Liver (tissue), 9 donors: ENCODE results near the gene EOLA2. TPM values are rescaled to one million over a fixed set of nuclear protein-coding genes. Genes with fewer than 3 reads are reported as not detected.

Source experiments
- DNase-seq: peaks from one replicate; pipeline ENCODE4 v3.0.0-alpha.2; 2017; ENCODE audit warnings: low spot score
- H3K27ac ChIP-seq, 2 donors: one replicate each; pipeline ENCODE4 v1.7.0; 2013; ENCODE audit warnings: inconsistent platforms in 2 of 2, low read length in 2 of 2, control low read depth in 1 of 2, low read depth in 1 of 2, mild to moderate bottlenecking in 1 of 2
- H3K27me3 ChIP-seq, 4 donors: one replicate each; pipeline versions ENCODE4 v1.6.1 to v1.7.0; 2013; ENCODE audit warnings: low read length in 3 of 4, inconsistent platforms in 1 of 4, mild to moderate bottlenecking in 1 of 4, moderate library complexity in 1 of 4; ENCODE audit not compliant: control insufficient read depth in 4 of 4, insufficient read depth in 4 of 4
- H3K36me3 ChIP-seq, 4 donors: one replicate each; pipeline versions ENCODE4 v1.6.1 to v1.7.0; 2013; ENCODE audit warnings: low read length in 3 of 4, mild to moderate bottlenecking in 3 of 4, low read depth in 1 of 4, moderate library complexity in 1 of 4; ENCODE audit not compliant: control insufficient read depth in 4 of 4, insufficient read depth in 3 of 4
- H3K4me1 ChIP-seq, 4 donors: one replicate each; pipeline versions ENCODE4 v1.6.1 to v1.7.0; 2013; ENCODE audit warnings: low read length in 3 of 4, mild to moderate bottlenecking in 3 of 4, moderate library complexity in 1 of 4; ENCODE audit not compliant: control insufficient read depth in 4 of 4, insufficient read depth in 4 of 4
- H3K4me3 ChIP-seq, 3 donors: one replicate each; pipeline versions ENCODE4 v1.6.1 to v1.7.0; 2013; ENCODE audit warnings: low read length in 3 of 3, control low read depth in 1 of 3, low read depth in 1 of 3, mild to moderate bottlenecking in 1 of 3
- H3K9ac ChIP-seq, 2 donors: one replicate each; pipeline ENCODE4 v1.7.0; 2013; ENCODE audit warnings: low read length in 2 of 2, mild to moderate bottlenecking in 2 of 2, moderate library complexity in 2 of 2, control low read depth in 1 of 2, low read depth in 1 of 2
- H3K9me3 ChIP-seq, 4 donors: one replicate each; pipeline versions ENCODE4 v1.6.1 to v1.7.0; 2013; ENCODE audit warnings: low read length in 3 of 4; ENCODE audit not compliant: control insufficient read depth in 4 of 4
- ATF3 ChIP-seq: IDR thresholded peaks from 2 replicates; pipeline ENCODE4 v1.6.1; 2016; ENCODE audit warnings: antibody characterized with exemption
- CTCF ChIP-seq: fragments of 150-350 bp; IDR thresholded peaks from 2 replicates; pipeline ENCODE4 v1.5.1; 2017; ENCODE audit warnings: improper control_type of control experiment, low read depth, low read length; ENCODE audit not compliant: missing input control
- EGR1 ChIP-seq, 2 donors: IDR thresholded peaks; 2 replicates each; pipeline ENCODE4 v1.6.1; 2016 to 2018; ENCODE audit warnings: antibody characterized with exemption in 2 of 2, low read depth in 2 of 2
- FOXA1 ChIP-seq: IDR thresholded peaks from 2 replicates; pipeline ENCODE4 v1.6.1; 2016; ENCODE audit warnings: antibody characterized with exemption
- FOXA2 ChIP-seq: IDR thresholded peaks from 2 replicates; pipeline ENCODE4 v1.6.1; 2016; ENCODE audit warnings: antibody characterized with exemption
- GABPA ChIP-seq, 2 donors: IDR thresholded peaks in 1 of 2; conservative IDR thresholded peaks in 1 of 2; 2 replicates each; pipeline ENCODE4 v1.6.1; 2016; ENCODE audit warnings: antibody characterized with exemption in 2 of 2, mild to moderate bottlenecking in 1 of 2, moderate library complexity in 1 of 2
- HNF4A ChIP-seq, 2 donors: conservative IDR thresholded peaks; 2 replicates each; pipeline ENCODE4 v1.6.1; 2016; ENCODE audit warnings: antibody characterized with exemption in 2 of 2, mild to moderate bottlenecking in 2 of 2
- HNF4G ChIP-seq: IDR thresholded peaks from 2 replicates; pipeline ENCODE4 v1.6.1; 2016; ENCODE audit warnings: antibody characterized with exemption
- JUND ChIP-seq, 2 donors: IDR thresholded peaks; 2 replicates each; pipeline ENCODE4 v1.6.1; 2016; ENCODE audit warnings: antibody characterized with exemption in 2 of 2
- NR2F2 ChIP-seq: IDR thresholded peaks from 2 replicates; pipeline ENCODE4 v1.6.1; 2016; ENCODE audit warnings: antibody characterized with exemption
- RAD21 ChIP-seq, 2 donors: IDR thresholded peaks; 2 replicates each; pipeline ENCODE4 v1.6.1; 2016; ENCODE audit warnings: antibody characterized with exemption in 2 of 2, mild to moderate bottlenecking in 2 of 2
- RXRA ChIP-seq, 2 donors: IDR thresholded peaks; 2 replicates each; pipeline ENCODE4 v1.6.1; 2017 to 2018; ENCODE audit warnings: antibody characterized with exemption in 2 of 2, mild to moderate bottlenecking in 1 of 2
- SP1 ChIP-seq: IDR thresholded peaks from 2 replicates; pipeline ENCODE4 v1.6.1; 2018; ENCODE audit warnings: antibody characterized with exemption, mild to moderate bottlenecking
- TAF1 ChIP-seq: conservative IDR thresholded peaks from 2 replicates; pipeline ENCODE4 v1.6.1; 2016; ENCODE audit warnings: antibody characterized with exemption, mild to moderate bottlenecking
- YY1 ChIP-seq: IDR thresholded peaks from 2 replicates; pipeline ENCODE4 v1.6.1; 2016; ENCODE audit warnings: antibody characterized with exemption, mild to moderate bottlenecking
- WGBS: extraction: QIAGEN DNeasy Blood & Tissue Kit; methylation state at CpG from one replicate; pipeline ENCODE4 v1.1.7; 2013; 5-methylcytosine and 5-hydroxymethylcytosine counted together
- polyA plus RNA-seq, 2 donors: library from polyadenylated mRNA; stranded (reverse) in 1 of 2; unstranded in 1 of 2; fragments of 200-250 nt in 1 of 2; fragments of >200 nt in 1 of 2; fragmentation: Nextera tagmentation in 1 of 2; extraction: Ambion mirVana in 1 of 2; gene quantifications; one replicate each; pipeline versions ENCODE4 v1.2.1 to v1.2.3, GENCODE V29; 2013 to 2015
- total RNA-seq, 2 donors: library from RNA; depleted of rRNA; stranded (reverse); fragments of >200 nt; gene quantifications; one replicate each; pipeline ENCODE4 v1.2.3, GENCODE V29; 2014
- TF ChIP-seq, protein P1 (sequence below): IDR thresholded peaks from 2 replicates; pipeline ENCODE4 v1.6.1; 2016; ENCODE audit warnings: antibody characterized with exemption, mild to moderate bottlenecking
- TF ChIP-seq, protein P2 (sequence below): IDR thresholded peaks from 2 replicates; pipeline ENCODE4 v1.6.1; 2016; ENCODE audit warnings: antibody characterized with exemption
- TF ChIP-seq, protein P3 (sequence below): IDR thresholded peaks from 2 replicates; pipeline ENCODE4 v1.6.1; 2016; ENCODE audit warnings: antibody characterized with exemption
- donor health status: healthy.
- donor health status: healthy.
- donor health status: healthy.
- donor health status: healthy.
- donor health status: healthy.

Gene EOLA2
- 10 to 100 TPM; 10.5 to 16.3 TPM for total RNA-seq
- polyA plus RNA-seq, result 10 to 100 TPM; 14.9 to 22.7 TPM

DNA sequence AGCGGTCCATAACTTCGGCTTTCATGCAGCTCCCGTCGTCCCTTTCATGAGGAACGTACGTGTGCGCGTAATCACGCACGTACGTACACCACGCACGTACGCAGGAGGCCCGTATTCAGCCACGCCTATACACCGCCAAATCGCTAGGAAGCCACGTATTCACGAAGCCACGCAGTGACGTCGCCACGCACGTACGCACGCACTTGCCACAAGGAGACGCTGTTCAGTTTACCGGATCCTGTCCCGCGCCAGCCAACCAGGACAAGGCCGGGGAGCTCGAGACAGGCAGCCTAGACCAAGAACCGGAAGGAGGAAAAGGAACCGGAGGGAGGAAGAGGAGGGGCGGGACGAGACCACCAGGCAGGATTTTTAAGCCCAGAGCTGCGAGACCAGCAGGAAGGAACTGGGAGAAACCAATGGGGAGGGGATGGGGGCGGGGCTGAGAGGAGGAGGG is at the start of gene EOLA2:
Gene EOLA2, minus strand, starts transcription at position 65 of the 454 bp plus-strand sequence. CDS start 4,617 bp downstream, outside the sequence.
- Histone ChIP-seq H3K9ac (peak within 1 kb of the TSS; percentile 52 to 59), H3K4me1 (peaks cover 0 to 9% (median 2%) of the 10 kb centered on the region in 4 donors), H3K27ac (peak within 1 kb of the TSS; percentile 87 to 89), H3K36me3 (no peaks in the 10 kb centered on the region), H3K27me3 (no peaks in the 10 kb centered on the region), H3K9me3 (no peaks in the 10 kb centered on the region), H3K4me3 (peak within 1 kb of the TSS; percentile 67 to 88 (median 70))
- WGBS, result under 1% methylated on average over 38 of the region's 39 CpGs
- peak; percentile 87 for DNase-seq
- TF ChIP-seq ATF3 (no peak), YY1 (peak; percentile 71), GABPA (IDR thresholded peaks at IDR 0.05 in 1 of 2, conservative IDR thresholded peaks at IDR 0.05 in 1 of 2) (peak; percentile 46 to 86), TAF1 (no peak), HNF4G (no peak), SP1 (peak; percentile 67), RAD21 (IDR thresholded peaks at IDR 0.05) (no peak), FOXA1 (no peak), RXRA (IDR thresholded peaks at IDR 0.05) (peak in 1 of 2 donors; percentile 30), JUND (IDR thresholded peaks at IDR 0.05) (peak in 1 of 2 donors; percentile 24), HNF4A (conservative IDR thresholded peaks at IDR 0.05) (peak in 1 of 2 donors; percentile 19), NR2F2 (no peak), CTCF (peak; percentile 61), FOXA2 (no peak), EGR1 (IDR thresholded peaks at IDR 0.05; ENCODE audit: low read depth in 2 of 2) (peak in 1 of 2 donors; percentile 90)
- TF ChIP-seq, protein P1, sequence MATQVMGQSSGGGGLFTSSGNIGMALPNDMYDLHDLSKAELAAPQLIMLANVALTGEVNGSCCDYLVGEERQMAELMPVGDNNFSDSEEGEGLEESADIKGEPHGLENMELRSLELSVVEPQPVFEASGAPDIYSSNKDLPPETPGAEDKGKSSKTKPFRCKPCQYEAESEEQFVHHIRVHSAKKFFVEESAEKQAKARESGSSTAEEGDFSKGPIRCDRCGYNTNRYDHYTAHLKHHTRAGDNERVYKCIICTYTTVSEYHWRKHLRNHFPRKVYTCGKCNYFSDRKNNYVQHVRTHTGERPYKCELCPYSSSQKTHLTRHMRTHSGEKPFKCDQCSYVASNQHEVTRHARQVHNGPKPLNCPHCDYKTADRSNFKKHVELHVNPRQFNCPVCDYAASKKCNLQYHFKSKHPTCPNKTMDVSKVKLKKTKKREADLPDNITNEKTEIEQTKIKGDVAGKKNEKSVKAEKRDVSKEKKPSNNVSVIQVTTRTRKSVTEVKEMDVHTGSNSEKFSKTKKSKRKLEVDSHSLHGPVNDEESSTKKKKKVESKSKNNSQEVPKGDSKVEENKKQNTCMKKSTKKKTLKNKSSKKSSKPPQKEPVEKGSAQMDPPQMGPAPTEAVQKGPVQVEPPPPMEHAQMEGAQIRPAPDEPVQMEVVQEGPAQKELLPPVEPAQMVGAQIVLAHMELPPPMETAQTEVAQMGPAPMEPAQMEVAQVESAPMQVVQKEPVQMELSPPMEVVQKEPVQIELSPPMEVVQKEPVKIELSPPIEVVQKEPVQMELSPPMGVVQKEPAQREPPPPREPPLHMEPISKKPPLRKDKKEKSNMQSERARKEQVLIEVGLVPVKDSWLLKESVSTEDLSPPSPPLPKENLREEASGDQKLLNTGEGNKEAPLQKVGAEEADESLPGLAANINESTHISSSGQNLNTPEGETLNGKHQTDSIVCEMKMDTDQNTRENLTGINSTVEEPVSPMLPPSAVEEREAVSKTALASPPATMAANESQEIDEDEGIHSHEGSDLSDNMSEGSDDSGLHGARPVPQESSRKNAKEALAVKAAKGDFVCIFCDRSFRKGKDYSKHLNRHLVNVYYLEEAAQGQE, result no peak
- TF ChIP-seq, protein P2, sequence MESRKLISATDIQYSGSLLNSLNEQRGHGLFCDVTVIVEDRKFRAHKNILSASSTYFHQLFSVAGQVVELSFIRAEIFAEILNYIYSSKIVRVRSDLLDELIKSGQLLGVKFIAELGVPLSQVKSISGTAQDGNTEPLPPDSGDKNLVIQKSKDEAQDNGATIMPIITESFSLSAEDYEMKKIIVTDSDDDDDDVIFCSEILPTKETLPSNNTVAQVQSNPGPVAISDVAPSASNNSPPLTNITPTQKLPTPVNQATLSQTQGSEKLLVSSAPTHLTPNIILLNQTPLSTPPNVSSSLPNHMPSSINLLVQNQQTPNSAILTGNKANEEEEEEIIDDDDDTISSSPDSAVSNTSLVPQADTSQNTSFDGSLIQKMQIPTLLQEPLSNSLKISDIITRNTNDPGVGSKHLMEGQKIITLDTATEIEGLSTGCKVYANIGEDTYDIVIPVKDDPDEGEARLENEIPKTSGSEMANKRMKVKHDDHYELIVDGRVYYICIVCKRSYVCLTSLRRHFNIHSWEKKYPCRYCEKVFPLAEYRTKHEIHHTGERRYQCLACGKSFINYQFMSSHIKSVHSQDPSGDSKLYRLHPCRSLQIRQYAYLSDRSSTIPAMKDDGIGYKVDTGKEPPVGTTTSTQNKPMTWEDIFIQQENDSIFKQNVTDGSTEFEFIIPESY, result peak; percentile 88
- TF ChIP-seq, protein P3, sequence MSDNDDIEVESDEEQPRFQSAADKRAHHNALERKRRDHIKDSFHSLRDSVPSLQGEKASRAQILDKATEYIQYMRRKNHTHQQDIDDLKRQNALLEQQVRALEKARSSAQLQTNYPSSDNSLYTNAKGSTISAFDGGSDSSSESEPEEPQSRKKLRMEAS, result peak; percentile 65
